ENCODE data around the gene HS6ST2.

HS6ST2 gene

GRCh38 chrX:132786217-132786616 is 172.2 kb downstream of the HS6ST2 start:
- no peak for DNase-seq

- no peak for DNase-seq
These were observed 179.5 kb downstream of the HS6ST2 start for GRCh38 chrX:132778917-132779316.

GRCh38 chrX:132776486-132777210 is 181.8 kb downstream of the HS6ST2 start:
- DNase-seq: peak; percentile 42

- DNase-seq: no peak
These were observed 183.1 kb downstream of the HS6ST2 start for GRCh38 chrX:132775263-132775823.

GRCh38 chrX:132774010-132774714 is 184.3 kb downstream of the HS6ST2 start:
- no peak for DNase-seq

GRCh38 chrX:132769609-132770008 is 188.8 kb downstream of the HS6ST2 start:
- no peak for DNase-seq

- no peak for DNase-seq
These were observed 192.0 kb downstream of the HS6ST2 start for GRCh38 chrX:132766452-132766851.

GRCh38 chrX:132763528-132763927 is 194.9 kb downstream of the HS6ST2 start:
- no peak for DNase-seq

- DNase-seq: no peak
These were observed 199.7 kb downstream of the HS6ST2 start for GRCh38 chrX:132758759-132759158.

GRCh38 chrX:132757066-132757623 is 201.3 kb downstream of the HS6ST2 start:
- no peak for DNase-seq

GRCh38 chrX:132756439-132756838 is 202.0 kb downstream of the HS6ST2 start:
- no peak for DNase-seq

- no peak for DNase-seq
These were observed 207.3 kb downstream of the HS6ST2 start for GRCh38 chrX:132751063-132751690.

- DNase-seq: no peak
These were observed 207.9 kb downstream of the HS6ST2 start for GRCh38 chrX:132750331-132751062.

GRCh38 chrX:132749406-132749805 is 209.0 kb downstream of the HS6ST2 start:
- DNase-seq: no peak

- DNase-seq: no peak
These were observed 209.5 kb downstream of the HS6ST2 start for GRCh38 chrX:132748909-132749308.

- DNase-seq: no peak
These were observed 210.2 kb downstream of the HS6ST2 start for GRCh38 chrX:132748268-132748667.

GRCh38 chrX:132745593-132745992 is 212.8 kb downstream of the HS6ST2 start:
- DNase-seq: no peak

- DNase-seq: no peak
These were observed 214.0 kb downstream of the HS6ST2 start for GRCh38 chrX:132744470-132744869.

GRCh38 chrX:132743086-132743485 is 215.3 kb downstream of the HS6ST2 start:
- no peak for DNase-seq

GRCh38 chrX:132742246-132742645 is 216.2 kb downstream of the HS6ST2 start:
- DNase-seq: no peak

GRCh38 chrX:132741689-132742088 is 216.7 kb downstream of the HS6ST2 start:
- DNase-seq: no peak

GRCh38 chrX:132740316-132741123 is 217.9 kb downstream of the HS6ST2 start:
- DNase-seq: no peak

Measured in NCI-H526 treated with DMSO at 0.1 percent for 48 hours (cell line).